ENCODE data around the gene RMDN3.

DNA sequence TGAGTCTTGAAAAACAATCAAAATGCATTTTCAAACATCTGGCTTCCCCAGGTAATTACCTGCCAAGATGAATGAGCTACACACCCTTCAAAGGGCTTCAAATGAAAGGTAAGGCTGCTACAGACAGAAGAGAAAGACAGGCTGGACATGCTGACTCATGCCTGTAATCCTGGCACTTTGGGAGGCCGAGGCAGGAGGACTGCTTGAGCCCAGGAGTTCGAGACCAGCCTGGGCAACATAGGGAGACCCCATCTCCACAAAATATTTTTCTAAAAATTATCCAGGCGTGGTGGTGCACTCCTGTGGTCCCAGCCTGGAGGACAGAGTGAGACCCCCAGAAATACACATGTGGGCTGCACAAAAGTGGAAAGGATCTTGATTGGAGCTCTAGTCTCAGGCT is 37.3 kb upstream of the RMDN3 start:
- TF ChIP-seq, protein P1, sequence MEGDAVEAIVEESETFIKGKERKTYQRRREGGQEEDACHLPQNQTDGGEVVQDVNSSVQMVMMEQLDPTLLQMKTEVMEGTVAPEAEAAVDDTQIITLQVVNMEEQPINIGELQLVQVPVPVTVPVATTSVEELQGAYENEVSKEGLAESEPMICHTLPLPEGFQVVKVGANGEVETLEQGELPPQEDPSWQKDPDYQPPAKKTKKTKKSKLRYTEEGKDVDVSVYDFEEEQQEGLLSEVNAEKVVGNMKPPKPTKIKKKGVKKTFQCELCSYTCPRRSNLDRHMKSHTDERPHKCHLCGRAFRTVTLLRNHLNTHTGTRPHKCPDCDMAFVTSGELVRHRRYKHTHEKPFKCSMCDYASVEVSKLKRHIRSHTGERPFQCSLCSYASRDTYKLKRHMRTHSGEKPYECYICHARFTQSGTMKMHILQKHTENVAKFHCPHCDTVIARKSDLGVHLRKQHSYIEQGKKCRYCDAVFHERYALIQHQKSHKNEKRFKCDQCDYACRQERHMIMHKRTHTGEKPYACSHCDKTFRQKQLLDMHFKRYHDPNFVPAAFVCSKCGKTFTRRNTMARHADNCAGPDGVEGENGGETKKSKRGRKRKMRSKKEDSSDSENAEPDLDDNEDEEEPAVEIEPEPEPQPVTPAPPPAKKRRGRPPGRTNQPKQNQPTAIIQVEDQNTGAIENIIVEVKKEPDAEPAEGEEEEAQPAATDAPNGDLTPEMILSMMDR (IDR thresholded peaks at IDR 0.05) = no peak
- TF ChIP-seq POLR2A (IDR thresholded peaks at IDR 0.05) = no peak
- no peak for TF ChIP-seq EP300 (IDR thresholded peaks at IDR 0.05)
